ENCODE data around the gene AMPD3. TPM values are rescaled to one million over a fixed set of nuclear protein-coding genes. Genes with fewer than 3 reads are reported as not detected.
A peak's percentile ranks its signal among the peaks of the same experiment; 100 is the strongest.

Gene AMPD3
- total and polyA plus RNA-seq, 4 donors: 12.8 to 19.0 (median 13.6) TPM

- WGBS (ENCODE audit: insufficient coverage): 73% methylated on average over 3 of the region's 3 CpGs
- Histone ChIP-seq H3K9me3 (ENCODE audit: control insufficient read depth, insufficient read depth, low read length) (no peaks in the 10 kb centered on the region), H3K27me3 (ENCODE audit: control insufficient read depth, insufficient read depth, low read length) (peaks cover 4% of the 10 kb centered on the region), H3K27ac (ENCODE audit: low read depth, low read length) (no peak overlapping the region), H3K36me3 (ENCODE audit: control insufficient read depth, insufficient read depth, low read length) (no peaks in the 10 kb centered on the region), H3K4me1 (ENCODE audit: control insufficient read depth, insufficient read depth, low read length) (peaks cover 23% of the 10 kb centered on the region), H3K4me3 (ENCODE audit: low read depth, low read length) (peak overlapping the region; percentile 17)
- peak in 1 of 6 donors; percentile 24 for DNase-seq (ENCODE audit: low read depth in 4 of 6, low spot score in 6 of 6)
Observed at GRCh38 chr11:10456519-10456918, 1.5 kb downstream of the AMPD3 start.

DNA sequence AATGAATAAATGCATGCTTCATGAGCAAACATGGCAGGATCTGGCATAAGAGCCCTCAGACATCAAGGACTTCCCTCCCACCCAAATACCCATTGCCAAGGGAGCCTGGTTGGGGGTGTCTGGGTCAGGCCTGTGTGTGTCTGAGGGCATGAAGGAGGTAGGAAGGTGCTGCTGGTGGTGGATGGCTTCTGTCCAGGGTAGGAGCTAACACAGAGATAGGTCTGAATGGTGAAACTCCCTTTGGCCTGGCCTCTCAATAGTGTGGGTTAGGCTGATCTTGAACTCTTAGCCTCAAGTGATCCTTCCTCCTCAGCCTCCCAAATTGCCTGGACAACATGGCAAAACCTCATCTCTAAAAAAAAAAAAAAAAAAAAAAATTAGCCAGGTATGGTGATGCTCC, 2.8 kb downstream of the AMPD3 start:
- Histone ChIP-seq H3K4me3 (ENCODE audit: low read depth, low read length) (no peak overlapping the region), H3K27ac (ENCODE audit: low read depth, low read length) (no peak overlapping the region), H3K27me3 (ENCODE audit: control insufficient read depth, insufficient read depth, low read length) (no peaks in the 10 kb centered on the region), H3K9me3 (ENCODE audit: control insufficient read depth, insufficient read depth, low read length) (no peaks in the 10 kb centered on the region), H3K4me1 (ENCODE audit: control insufficient read depth, insufficient read depth, low read length) (peaks cover 19% of the 10 kb centered on the region), H3K36me3 (ENCODE audit: control insufficient read depth, insufficient read depth, low read length) (peaks cover 2% of the 10 kb centered on the region)
- DNase-seq (ENCODE audit: low read depth in 4 of 6, low spot score in 6 of 6): no peak

DNA sequence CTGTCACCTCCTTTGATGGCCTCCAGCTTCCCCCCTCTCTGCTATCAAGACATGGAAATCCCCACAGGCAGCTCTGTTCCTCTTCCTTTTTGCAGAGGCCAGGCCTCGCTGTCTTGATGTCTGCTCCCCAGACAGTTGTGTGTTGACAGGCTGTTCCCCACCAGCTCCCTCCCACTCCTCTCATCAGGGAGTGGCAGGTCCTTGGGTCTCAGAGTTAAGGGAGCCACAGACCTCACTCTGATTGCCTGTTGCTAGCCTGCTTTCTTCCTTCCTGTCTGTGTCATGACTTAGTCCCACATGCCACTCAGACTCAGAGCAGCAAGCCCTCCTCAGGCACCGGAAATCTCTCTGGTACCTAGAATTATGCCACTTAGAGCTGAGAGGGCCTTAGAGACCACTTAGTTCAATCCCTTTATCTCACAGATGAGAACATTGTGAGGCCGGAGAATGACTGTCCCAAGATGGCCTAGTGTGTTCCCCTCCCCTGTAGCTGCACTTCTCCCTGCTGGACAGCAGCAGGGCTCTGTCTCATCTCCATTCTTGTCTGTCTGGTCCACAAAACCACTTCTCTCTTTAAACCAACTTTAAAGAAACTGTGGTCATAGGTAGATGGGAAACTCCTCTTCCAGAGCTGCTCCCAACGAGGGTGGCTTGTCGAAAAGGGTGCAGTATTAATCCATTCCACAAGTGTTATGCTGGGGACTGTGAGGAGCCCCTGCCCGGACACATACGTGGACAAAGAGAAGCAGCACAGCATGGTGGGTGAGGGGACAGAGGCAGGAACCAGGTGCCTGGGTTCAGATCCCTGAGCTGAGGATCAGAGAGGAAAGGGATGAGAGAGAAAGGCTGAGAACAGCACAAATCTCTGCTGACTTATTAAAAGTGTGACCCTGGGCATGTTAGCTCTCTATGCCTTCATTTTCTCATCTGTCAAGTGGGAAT, 4.2 kb downstream of the AMPD3 start:
- no peak for DNase-seq (ENCODE audit: low read depth in 4 of 6, low spot score in 6 of 6)
- Histone ChIP-seq H3K9me3 (ENCODE audit: control insufficient read depth, insufficient read depth, low read length) (no peaks in the 10 kb centered on the region), H3K4me1 (ENCODE audit: control insufficient read depth, insufficient read depth, low read length) (peaks cover 19% of the 10 kb centered on the region), H3K27me3 (ENCODE audit: control insufficient read depth, insufficient read depth, low read length) (no peaks in the 10 kb centered on the region), H3K4me3 (ENCODE audit: low read depth, low read length) (no peak overlapping the region), H3K36me3 (ENCODE audit: control insufficient read depth, insufficient read depth, low read length) (peaks cover 2% of the 10 kb centered on the region), H3K27ac (ENCODE audit: low read depth, low read length) (no peak overlapping the region)
- WGBS (ENCODE audit: insufficient coverage): 88% methylated on average over 6 of the region's 7 CpGs

GRCh38 chr11:10460611-10461275, 5.7 kb downstream of the AMPD3 start:
- no peak for DNase-seq (ENCODE audit: low read depth in 4 of 6, low spot score in 6 of 6)
- Histone ChIP-seq H3K4me1 (ENCODE audit: control insufficient read depth, insufficient read depth, low read length) (peaks cover 12% of the 10 kb centered on the region), H3K9me3 (ENCODE audit: control insufficient read depth, insufficient read depth, low read length) (no peaks in the 10 kb centered on the region), H3K4me3 (ENCODE audit: low read depth, low read length) (no peak overlapping the region), H3K27me3 (ENCODE audit: control insufficient read depth, insufficient read depth, low read length) (no peaks in the 10 kb centered on the region), H3K27ac (ENCODE audit: low read depth, low read length) (no peak overlapping the region), H3K36me3 (ENCODE audit: control insufficient read depth, insufficient read depth, low read length) (peaks cover 2% of the 10 kb centered on the region)
- 70% methylated on average over 2 of the region's 5 CpGs for WGBS (ENCODE audit: insufficient coverage)

GRCh38 chr11:10461276-10461790, 6.3 kb downstream of the AMPD3 start:
- 92% methylated on average over 9 of the region's 9 CpGs for WGBS (ENCODE audit: insufficient coverage)
- peaks cover 2% of the 10 kb centered on the region for H3K36me3 ChIP-seq (ENCODE audit: control insufficient read depth, insufficient read depth, low read length)
- no peaks in the 10 kb centered on the region for H3K9me3 ChIP-seq (ENCODE audit: control insufficient read depth, insufficient read depth, low read length)
- DNase-seq (ENCODE audit: low read depth in 4 of 6, low spot score in 6 of 6): no peak
- H3K4me1 ChIP-seq (ENCODE audit: control insufficient read depth, insufficient read depth, low read length): peaks cover 6% of the 10 kb centered on the region
- H3K4me3 ChIP-seq (ENCODE audit: low read depth, low read length): no peak overlapping the region
- H3K27me3 ChIP-seq (ENCODE audit: control insufficient read depth, insufficient read depth, low read length): no peaks in the 10 kb centered on the region
- H3K27ac ChIP-seq (ENCODE audit: low read depth, low read length): no peak overlapping the region

DNA sequence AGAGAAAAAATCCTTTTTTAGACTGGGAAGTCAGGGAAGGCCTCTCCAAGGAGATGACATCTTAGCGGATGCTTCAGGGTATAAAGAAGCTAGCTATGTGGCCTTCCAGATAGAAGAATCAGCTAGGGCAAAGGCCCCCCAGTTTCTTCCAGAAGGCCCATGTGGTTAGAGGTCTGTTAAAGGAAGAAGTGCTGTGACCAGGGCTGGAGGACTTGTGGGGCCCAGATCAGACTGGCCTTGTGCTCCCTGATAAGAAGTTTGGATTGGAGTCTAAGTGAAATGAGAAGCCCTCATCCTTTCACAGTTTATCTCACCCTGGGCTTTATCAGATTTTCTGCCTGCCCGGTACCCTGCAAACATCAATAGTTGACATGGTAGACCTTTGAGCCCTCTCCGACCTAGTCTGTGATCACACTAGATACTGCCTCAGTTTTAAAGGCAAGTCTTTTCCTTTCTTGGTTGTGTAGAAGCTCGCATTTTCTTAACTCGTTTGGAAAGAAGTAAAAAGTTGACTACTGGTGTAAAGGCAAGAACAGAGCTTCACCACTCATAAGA, 7.8 kb downstream of the AMPD3 start:
- H3K4me1 ChIP-seq (ENCODE audit: control insufficient read depth, insufficient read depth, low read length): no peaks in the 10 kb centered on the region
- DNase-seq (ENCODE audit: low read depth in 4 of 6, low spot score in 6 of 6): no peak
- H3K4me3 ChIP-seq (ENCODE audit: low read depth, low read length): no peak overlapping the region
- H3K9me3 ChIP-seq (ENCODE audit: control insufficient read depth, insufficient read depth, low read length): peaks cover under 1% of the 10 kb centered on the region
- peaks cover 2% of the 10 kb centered on the region for H3K36me3 ChIP-seq (ENCODE audit: control insufficient read depth, insufficient read depth, low read length)
- H3K27me3 ChIP-seq (ENCODE audit: control insufficient read depth, insufficient read depth, low read length): no peaks in the 10 kb centered on the region
- H3K27ac ChIP-seq (ENCODE audit: low read depth, low read length): no peak overlapping the region
- WGBS (ENCODE audit: insufficient coverage): 89% methylated on average over 5 of the region's 5 CpGs

DNA sequence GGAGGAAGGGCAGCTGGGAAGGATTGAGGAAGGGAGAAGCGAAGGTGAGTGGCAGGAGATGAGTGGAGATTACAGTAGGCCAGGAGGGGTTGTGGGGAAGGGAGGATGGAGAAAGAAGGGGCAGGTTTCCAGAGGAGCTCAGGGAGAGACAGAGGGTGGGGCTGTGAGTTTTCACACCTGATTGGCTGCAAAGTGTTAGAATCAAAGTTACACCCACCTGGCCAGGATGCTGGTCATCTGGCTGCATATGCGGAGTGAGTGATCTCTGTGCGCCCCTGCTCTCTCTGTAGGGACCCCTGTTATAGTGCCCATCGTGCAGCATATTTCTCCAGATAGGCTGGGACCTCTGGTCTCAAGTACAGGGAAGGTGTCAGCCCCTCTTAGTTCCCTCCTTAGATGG, 18.3 kb downstream of the AMPD3 start:
- Histone ChIP-seq H3K27ac (ENCODE audit: low read depth, low read length) (no peak overlapping the region), H3K4me1 (ENCODE audit: control insufficient read depth, insufficient read depth, low read length) (peaks cover 8% of the 10 kb centered on the region), H3K9me3 (ENCODE audit: control insufficient read depth, insufficient read depth, low read length) (no peaks in the 10 kb centered on the region), H3K4me3 (ENCODE audit: low read depth, low read length) (no peak overlapping the region), H3K36me3 (ENCODE audit: control insufficient read depth, insufficient read depth, low read length) (peaks cover under 1% of the 10 kb centered on the region), H3K27me3 (ENCODE audit: control insufficient read depth, insufficient read depth, low read length) (no peaks in the 10 kb centered on the region)
- DNase-seq (ENCODE audit: low read depth in 4 of 6, low spot score in 6 of 6): no peak
- 82% methylated on average over 4 of the region's 4 CpGs for WGBS (ENCODE audit: insufficient coverage)

- Histone ChIP-seq H3K4me3 (ENCODE audit: low read depth, low read length) (no peak overlapping the region), H3K4me1 (ENCODE audit: control insufficient read depth, insufficient read depth, low read length) (peaks cover 13% of the 10 kb centered on the region), H3K9me3 (ENCODE audit: control insufficient read depth, insufficient read depth, low read length) (no peaks in the 10 kb centered on the region), H3K36me3 (ENCODE audit: control insufficient read depth, insufficient read depth, low read length) (peaks cover 4% of the 10 kb centered on the region), H3K27me3 (ENCODE audit: control insufficient read depth, insufficient read depth, low read length) (no peaks in the 10 kb centered on the region), H3K27ac (ENCODE audit: low read depth, low read length) (no peak overlapping the region)
- no peak for DNase-seq (ENCODE audit: low read depth in 4 of 6, low spot score in 6 of 6)
- WGBS (ENCODE audit: insufficient coverage): 73% methylated on average over 1 of the region's 2 CpGs
Observed at GRCh38 chr11:10474551-10474950, 19.5 kb downstream of the AMPD3 start.

DNA sequence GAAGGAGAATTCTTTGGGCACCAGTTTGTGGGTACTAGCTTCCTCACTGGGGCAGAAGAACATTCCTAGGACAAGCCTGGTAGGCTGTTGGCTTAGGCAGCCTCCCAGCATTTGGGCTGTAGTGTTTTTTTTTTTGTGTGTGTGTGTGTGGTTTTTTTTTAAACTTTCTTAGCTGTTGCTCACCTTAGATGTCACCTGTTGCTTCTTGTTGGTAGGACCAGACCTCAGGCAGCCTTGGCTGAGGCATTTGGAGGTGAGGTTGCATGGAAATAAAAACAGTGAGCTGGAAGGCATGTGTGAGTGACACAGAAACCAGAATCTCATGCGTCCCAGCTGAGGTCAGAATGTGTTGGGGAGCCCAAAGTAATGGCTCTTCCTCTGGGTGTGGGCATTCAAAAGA, 21.3 kb downstream of the AMPD3 start:
- peaks cover 4% of the 10 kb centered on the region for H3K36me3 ChIP-seq (ENCODE audit: control insufficient read depth, insufficient read depth, low read length)
- no peak overlapping the region for H3K27ac ChIP-seq (ENCODE audit: low read depth, low read length)
- WGBS (ENCODE audit: insufficient coverage): 100% methylated on average over 1 of the region's 1 CpG
- DNase-seq (ENCODE audit: low read depth in 4 of 6, low spot score in 6 of 6): no peak
- no peak overlapping the region for H3K4me3 ChIP-seq (ENCODE audit: low read depth, low read length)
- no peaks in the 10 kb centered on the region for H3K9me3 ChIP-seq (ENCODE audit: control insufficient read depth, insufficient read depth, low read length)
- H3K27me3 ChIP-seq (ENCODE audit: control insufficient read depth, insufficient read depth, low read length): no peaks in the 10 kb centered on the region
- H3K4me1 ChIP-seq (ENCODE audit: control insufficient read depth, insufficient read depth, low read length): peaks cover 18% of the 10 kb centered on the region
